GM23338 (cell line): Measurements from ENCODE around the gene SORCS2. TPM values are rescaled to one million over a fixed set of nuclear protein-coding genes. Genes with fewer than 3 reads are reported as not detected.

Source experiments
- ATAC-seq: fragments of 200-7000 bp; cut with Tn5 transposase; 3 replicates; pipeline ENCODE4 v1.9.1; 2020
- DNase-seq: peaks from one replicate; pipeline ENCODE4 v3.0.0-alpha.2; 2015; ENCODE audit warnings: low spot score
- H2AFZ ChIP-seq: fragments of 200-600 bp; sonication (generic); 2 replicates; pipeline ENCODE4 v1.8.0; 2016; ENCODE audit warnings: antibody characterized with exemption, mild to moderate bottlenecking, moderate library complexity
- H3F3A ChIP-seq: fragments of 200-600 bp; sonication (generic); replicated peaks from 2 replicates; pipeline ENCODE4 v1.8.0; 2017; ENCODE audit warnings: antibody characterized with exemption, mixed run types, low read depth
- H3K27ac ChIP-seq: fragments of 200-600 bp; sonication (generic); 2 replicates; pipeline ENCODE4 v1.6.1; 2016; ENCODE audit warnings: low read depth
- H3K27me3 ChIP-seq: fragments of 200-600 bp; sonication (generic); 2 replicates; pipeline ENCODE4 v1.8.0; 2016; ENCODE audit warnings: mild to moderate bottlenecking, mixed run types, moderate library complexity; ENCODE audit not compliant: insufficient read depth
- H3K36me3 ChIP-seq: fragments of 200-600 bp; sonication (generic); 2 replicates; pipeline ENCODE4 v1.8.0; 2016; ENCODE audit warnings: mild to moderate bottlenecking; ENCODE audit not compliant: insufficient read depth
- H3K4me1 ChIP-seq: fragments of 200-600 bp; sonication (generic); 2 replicates; pipeline ENCODE4 v1.8.0; 2016; ENCODE audit warnings: mild to moderate bottlenecking, moderate library complexity; ENCODE audit not compliant: insufficient read depth
- H3K4me2 ChIP-seq: fragments of 200-600 bp; sonication (generic); 2 replicates; pipeline ENCODE4 v1.7.1; 2017; ENCODE audit warnings: mixed run types
- H3K4me3 ChIP-seq: fragments of 200-600 bp; sonication (generic); 2 replicates; pipeline ENCODE4 v1.6.1; 2016; ENCODE audit warnings: mixed run types
- H3K79me2 ChIP-seq: fragments of 200-600 bp; sonication (generic); replicated peaks from 2 replicates; pipeline ENCODE4 v1.8.0; 2017; ENCODE audit warnings: mild to moderate bottlenecking; ENCODE audit not compliant: insufficient read depth
- H3K9me2 ChIP-seq: fragments of 200-600 bp; sonication (generic); 2 replicates; pipeline ENCODE4 v1.8.0; 2017; ENCODE audit not compliant: insufficient read depth
- H4K20me1 ChIP-seq: fragments of 200-600 bp; sonication (generic); replicated peaks from 2 replicates; pipeline ENCODE4 v1.8.0; 2017; ENCODE audit warnings: mild to moderate bottlenecking; ENCODE audit not compliant: insufficient read depth
- H3K27ac Mint-ChIP-seq: 2 replicates; pipeline ENCODE4 v1.8.0; 2020; ENCODE audit warnings: inconsistent platforms, mild to moderate bottlenecking, moderate library complexity, mixed read lengths
- H3K27me3 Mint-ChIP-seq: 3 replicates; pipeline ENCODE4 v1.8.0; 2022; ENCODE audit warnings: low read depth, mild to moderate bottlenecking, moderate library complexity, mixed read lengths, inconsistent platforms; ENCODE audit not compliant: insufficient read depth, poor library complexity
- H3K36me3 Mint-ChIP-seq: 3 replicates; pipeline ENCODE4 v1.8.0; 2021; ENCODE audit warnings: low read depth, mild to moderate bottlenecking, inconsistent platforms, moderate library complexity, mixed read lengths
- H3K4me1 Mint-ChIP-seq: 3 replicates; pipeline ENCODE4 v1.8.0; 2020; ENCODE audit warnings: mild to moderate bottlenecking, inconsistent platforms, mixed read lengths
- H3K4me3 Mint-ChIP-seq: 3 replicates; pipeline ENCODE4 v1.8.0; 2021; ENCODE audit warnings: moderate library complexity, mild to moderate bottlenecking, inconsistent platforms, mixed read lengths
- H3K9me3 Mint-ChIP-seq: 3 replicates; pipeline ENCODE4 v1.8.0; 2020; ENCODE audit warnings: moderate library complexity, mild to moderate bottlenecking, inconsistent platforms, mixed read lengths
- CREB1 ChIP-seq: fragments of 250-450 bp; sonication (Bioruptor Pico); IDR thresholded peaks from 2 replicates; pipeline ENCODE4 v1.5.0; 2020; ENCODE audit warnings: low read depth, mild to moderate bottlenecking, moderate library complexity
- EZH2 ChIP-seq: fragments of 200-600 bp; sonication (generic); IDR thresholded peaks from one replicate; pipeline ENCODE4 v1.8.0; 2017; ENCODE audit warnings: antibody characterized with exemption, mild to moderate bottlenecking, low read depth; ENCODE audit not compliant: unreplicated experiment
- EZH2phosphoT487 ChIP-seq: fragments of 200-600 bp; sonication (generic); IDR thresholded peaks from one replicate; pipeline ENCODE4 v1.8.1; 2018; ENCODE audit warnings: antibody characterized with exemption; ENCODE audit not compliant: unreplicated experiment
- JUNB ChIP-seq: IDR thresholded peaks from one replicate; pipeline ENCODE4 v1.6.1; 2016; ENCODE audit warnings: antibody characterized with exemption; ENCODE audit not compliant: unreplicated experiment
- ZNF114 ChIP-seq: fragments of 250-450 bp; sonication (Bioruptor Pico); IDR thresholded peaks from 2 replicates; pipeline ENCODE4 v1.5.0; 2020; ENCODE audit warnings: mild to moderate bottlenecking, moderate library complexity
- ZNF331 ChIP-seq: fragments of 250-450 bp; sonication (Bioruptor Pico); IDR thresholded peaks from 2 replicates; pipeline ENCODE4 v1.5.0; 2020; ENCODE audit warnings: low read depth, mild to moderate bottlenecking, moderate library complexity
- polyA plus RNA-seq: library from polyadenylated mRNA; unstranded; fragments of >200 nt; fragmentation: Nextera tagmentation; extraction: Ambion mirVana; gene quantifications from 2 replicates; pipeline ENCODE4 v1.2.1, GENCODE V29; 2016
- total RNA-seq: library from RNA; depleted of rRNA; stranded (reverse); fragments of >200 nt; shearing (Covaris generic); gene quantifications from 2 replicates; pipeline ENCODE4 v1.2.3, GENCODE V29; 2014
- TF ChIP-seq, protein P1 (sequence below): fragments of 250-450 bp; sonication (Bioruptor Pico); IDR thresholded peaks from 2 replicates; pipeline ENCODE4 v1.5.0; 2020; ENCODE audit warnings: mild to moderate bottlenecking, moderate library complexity
- TF ChIP-seq, protein P2 (sequence below), 2 experiments: fragments of 200-600 bp in 1 of 2; sonication (generic) in 1 of 2; conservative IDR thresholded peaks; 2 replicates each; pipeline versions ENCODE4 v1.5.1 to v1.6.1; 2016 to 2017; ENCODE audit warnings: antibody characterized with exemption in 2 of 2, low read depth in 2 of 2, mild to moderate bottlenecking in 2 of 2, moderate library complexity in 1 of 2

Gene SORCS2
- total and polyA plus RNA-seq, 2 experiments from 2014 or later, result 0.47 to 2.4 TPM

GRCh38 chr4:7187168-7187535 lies 5.2 kb upstream of the SORCS2 start:
- H3F3A ChIP-seq, result no peaks in the 10 kb centered on the region
- H3K4me2 ChIP-seq, result no peak overlapping the region
- no peak overlapping the region for H3K27ac Mint-ChIP-seq
- H3K9me2 ChIP-seq, result no peaks in the 10 kb centered on the region
- H3K36me3 Mint-ChIP-seq, result no peaks in the 10 kb centered on the region; the same call in 2 of the 3 replicates
- no peaks in the 10 kb centered on the region for H3K79me2 ChIP-seq
- no peaks in the 10 kb centered on the region for H4K20me1 ChIP-seq
- 0 out of 2 replicates have a peak, but pooled peaks cover 6% of the 10 kb centered on the region for H3K27me3 ChIP-seq
- H2AFZ ChIP-seq, result no peak overlapping the region
- DNase-seq (no peak), ATAC-seq (no peak)
- TF ChIP-seq CREB1 (no peak), EZH2phosphoT487 (no peak), ZNF114 (CRISPR knock-in tag) (no peak), EZH2 (no peak), JUNB (no peak), ZNF331 (CRISPR knock-in tag) (no peak)
- TF ChIP-seq, protein P1, sequence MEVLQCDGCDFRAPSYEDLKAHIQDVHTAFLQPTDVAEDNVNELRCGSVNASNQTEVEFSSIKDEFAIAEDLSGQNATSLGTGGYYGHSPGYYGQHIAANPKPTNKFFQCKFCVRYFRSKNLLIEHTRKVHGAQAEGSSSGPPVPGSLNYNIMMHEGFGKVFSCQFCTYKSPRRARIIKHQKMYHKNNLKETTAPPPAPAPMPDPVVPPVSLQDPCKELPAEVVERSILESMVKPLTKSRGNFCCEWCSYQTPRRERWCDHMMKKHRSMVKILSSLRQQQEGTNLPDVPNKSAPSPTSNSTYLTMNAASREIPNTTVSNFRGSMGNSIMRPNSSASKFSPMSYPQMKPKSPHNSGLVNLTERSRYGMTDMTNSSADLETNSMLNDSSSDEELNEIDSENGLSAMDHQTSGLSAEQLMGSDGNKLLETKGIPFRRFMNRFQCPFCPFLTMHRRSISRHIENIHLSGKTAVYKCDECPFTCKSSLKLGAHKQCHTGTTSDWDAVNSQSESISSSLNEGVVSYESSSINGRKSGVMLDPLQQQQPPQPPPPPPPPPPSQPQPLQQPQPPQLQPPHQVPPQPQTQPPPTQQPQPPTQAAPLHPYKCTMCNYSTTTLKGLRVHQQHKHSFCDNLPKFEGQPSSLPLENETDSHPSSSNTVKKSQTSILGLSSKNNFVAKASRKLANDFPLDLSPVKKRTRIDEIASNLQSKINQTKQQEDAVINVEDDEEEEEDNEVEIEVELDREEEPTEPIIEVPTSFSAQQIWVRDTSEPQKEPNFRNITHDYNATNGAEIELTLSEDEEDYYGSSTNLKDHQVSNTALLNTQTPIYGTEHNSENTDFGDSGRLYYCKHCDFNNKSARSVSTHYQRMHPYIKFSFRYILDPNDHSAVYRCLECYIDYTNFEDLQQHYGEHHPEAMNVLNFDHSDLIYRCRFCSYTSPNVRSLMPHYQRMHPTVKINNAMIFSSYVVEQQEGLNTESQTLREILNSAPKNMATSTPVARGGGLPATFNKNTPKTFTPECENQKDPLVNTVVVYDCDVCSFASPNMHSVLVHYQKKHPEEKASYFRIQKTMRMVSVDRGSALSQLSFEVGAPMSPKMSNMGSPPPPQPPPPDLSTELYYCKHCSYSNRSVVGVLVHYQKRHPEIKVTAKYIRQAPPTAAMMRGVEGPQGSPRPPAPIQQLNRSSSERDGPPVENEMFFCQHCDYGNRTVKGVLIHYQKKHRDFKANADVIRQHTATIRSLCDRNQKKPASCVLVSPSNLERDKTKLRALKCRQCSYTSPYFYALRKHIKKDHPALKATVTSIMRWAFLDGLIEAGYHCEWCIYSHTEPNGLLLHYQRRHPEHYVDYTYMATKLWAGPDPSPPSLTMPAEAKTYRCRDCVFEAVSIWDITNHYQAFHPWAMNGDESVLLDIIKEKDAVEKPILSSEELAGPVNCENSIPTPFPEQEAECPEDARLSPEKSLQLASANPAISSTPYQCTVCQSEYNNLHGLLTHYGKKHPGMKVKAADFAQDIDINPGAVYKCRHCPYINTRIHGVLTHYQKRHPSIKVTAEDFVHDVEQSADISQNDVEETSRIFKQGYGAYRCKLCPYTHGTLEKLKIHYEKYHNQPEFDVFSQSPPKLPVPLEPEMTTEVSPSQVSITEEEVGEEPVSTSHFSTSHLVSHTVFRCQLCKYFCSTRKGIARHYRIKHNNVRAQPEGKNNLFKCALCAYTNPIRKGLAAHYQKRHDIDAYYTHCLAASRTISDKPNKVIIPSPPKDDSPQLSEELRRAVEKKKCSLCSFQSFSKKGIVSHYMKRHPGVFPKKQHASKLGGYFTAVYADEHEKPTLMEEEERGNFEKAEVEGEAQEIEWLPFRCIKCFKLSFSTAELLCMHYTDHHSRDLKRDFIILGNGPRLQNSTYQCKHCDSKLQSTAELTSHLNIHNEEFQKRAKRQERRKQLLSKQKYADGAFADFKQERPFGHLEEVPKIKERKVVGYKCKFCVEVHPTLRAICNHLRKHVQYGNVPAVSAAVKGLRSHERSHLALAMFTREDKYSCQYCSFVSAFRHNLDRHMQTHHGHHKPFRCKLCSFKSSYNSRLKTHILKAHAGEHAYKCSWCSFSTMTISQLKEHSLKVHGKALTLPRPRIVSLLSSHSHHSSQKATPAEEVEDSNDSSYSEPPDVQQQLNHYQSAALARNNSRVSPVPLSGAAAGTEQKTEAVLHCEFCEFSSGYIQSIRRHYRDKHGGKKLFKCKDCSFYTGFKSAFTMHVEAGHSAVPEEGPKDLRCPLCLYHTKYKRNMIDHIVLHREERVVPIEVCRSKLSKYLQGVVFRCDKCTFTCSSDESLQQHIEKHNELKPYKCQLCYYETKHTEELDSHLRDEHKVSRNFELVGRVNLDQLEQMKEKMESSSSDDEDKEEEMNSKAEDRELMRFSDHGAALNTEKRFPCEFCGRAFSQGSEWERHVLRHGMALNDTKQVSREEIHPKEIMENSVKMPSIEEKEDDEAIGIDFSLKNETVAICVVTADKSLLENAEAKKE (CRISPR knock-in tag), result no peak
- TF ChIP-seq, protein P2, sequence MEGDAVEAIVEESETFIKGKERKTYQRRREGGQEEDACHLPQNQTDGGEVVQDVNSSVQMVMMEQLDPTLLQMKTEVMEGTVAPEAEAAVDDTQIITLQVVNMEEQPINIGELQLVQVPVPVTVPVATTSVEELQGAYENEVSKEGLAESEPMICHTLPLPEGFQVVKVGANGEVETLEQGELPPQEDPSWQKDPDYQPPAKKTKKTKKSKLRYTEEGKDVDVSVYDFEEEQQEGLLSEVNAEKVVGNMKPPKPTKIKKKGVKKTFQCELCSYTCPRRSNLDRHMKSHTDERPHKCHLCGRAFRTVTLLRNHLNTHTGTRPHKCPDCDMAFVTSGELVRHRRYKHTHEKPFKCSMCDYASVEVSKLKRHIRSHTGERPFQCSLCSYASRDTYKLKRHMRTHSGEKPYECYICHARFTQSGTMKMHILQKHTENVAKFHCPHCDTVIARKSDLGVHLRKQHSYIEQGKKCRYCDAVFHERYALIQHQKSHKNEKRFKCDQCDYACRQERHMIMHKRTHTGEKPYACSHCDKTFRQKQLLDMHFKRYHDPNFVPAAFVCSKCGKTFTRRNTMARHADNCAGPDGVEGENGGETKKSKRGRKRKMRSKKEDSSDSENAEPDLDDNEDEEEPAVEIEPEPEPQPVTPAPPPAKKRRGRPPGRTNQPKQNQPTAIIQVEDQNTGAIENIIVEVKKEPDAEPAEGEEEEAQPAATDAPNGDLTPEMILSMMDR (conservative IDR thresholded peaks at IDR 0.05; ENCODE audit: low read depth in 2 of 2), result no peak
- peaks cover 23% of the 10 kb centered on the region for H3K27me3 Mint-ChIP-seq
- H3K27ac ChIP-seq, result no peak overlapping the region
- no peaks in the 10 kb centered on the region for H3K36me3 ChIP-seq
- no peaks in the 10 kb centered on the region for H3K9me3 Mint-ChIP-seq
- no peaks in the 10 kb centered on the region; the same call in 2 of the 3 replicates for H3K4me1 Mint-ChIP-seq
- H3K4me1 ChIP-seq, result no peaks in the 10 kb centered on the region
- no peak overlapping the region for H3K4me3 Mint-ChIP-seq
- no peak overlapping the region for H3K4me3 ChIP-seq
